ENCODE data around the gene SDHAF4. TPM values are rescaled to one million over a fixed set of nuclear protein-coding genes. Genes with fewer than 3 reads are reported as not detected.

SDHAF4 gene
- total and polyA plus RNA-seq, 2 of the 13 experiments (the other 11 are each of a cell fraction or from before 2014, with no cell fraction given) = 7.5 to 10.8 TPM

DNA sequence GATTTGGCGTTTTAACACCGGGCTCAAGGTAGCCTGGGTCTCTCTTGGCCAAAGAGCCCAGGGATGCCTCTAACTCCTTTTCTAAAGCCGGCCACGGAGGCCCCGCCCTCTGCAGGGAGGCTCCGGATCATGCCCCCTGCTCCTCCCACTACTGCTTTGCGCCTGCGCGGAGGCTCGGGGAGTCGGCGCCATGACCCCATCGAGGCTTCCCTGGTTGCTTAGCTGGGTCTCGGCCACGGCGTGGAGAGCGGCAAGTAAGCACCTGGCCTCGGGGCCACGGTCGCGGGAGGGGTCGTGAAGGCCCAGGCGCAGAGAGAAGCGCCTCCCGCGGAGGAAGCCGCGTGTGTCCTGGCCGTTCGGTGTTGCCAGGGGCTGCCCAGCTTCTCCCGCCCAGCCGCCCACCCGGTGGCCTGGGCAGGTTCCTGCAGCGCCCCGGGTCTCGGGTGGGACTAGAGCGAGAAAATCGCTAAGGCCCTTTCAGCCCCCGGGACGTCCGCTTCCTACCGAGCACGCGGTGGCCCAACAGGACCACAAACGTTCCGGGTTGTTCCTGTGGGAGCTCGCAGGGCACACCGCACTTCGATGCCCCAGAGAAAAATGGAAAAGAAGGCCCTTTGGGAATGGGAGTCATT lies at the start of gene SDHAF4 (continued):
- TF ChIP-seq, protein P1, sequence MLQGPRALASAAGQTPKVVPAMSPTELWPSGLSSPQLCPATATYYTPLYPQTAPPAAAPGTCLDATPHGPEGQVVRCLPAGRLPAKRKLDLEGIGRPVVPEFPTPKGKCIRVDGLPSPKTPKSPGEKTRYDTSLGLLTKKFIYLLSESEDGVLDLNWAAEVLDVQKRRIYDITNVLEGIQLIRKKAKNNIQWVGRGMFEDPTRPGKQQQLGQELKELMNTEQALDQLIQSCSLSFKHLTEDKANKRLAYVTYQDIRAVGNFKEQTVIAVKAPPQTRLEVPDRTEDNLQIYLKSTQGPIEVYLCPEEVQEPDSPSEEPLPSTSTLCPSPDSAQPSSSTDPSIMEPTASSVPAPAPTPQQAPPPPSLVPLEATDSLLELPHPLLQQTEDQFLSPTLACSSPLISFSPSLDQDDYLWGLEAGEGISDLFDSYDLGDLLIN (CRISPR knock-in tag; IDR thresholded peaks at IDR 0.05; ENCODE audit: borderline replicate concordance) = no peak
- TF ChIP-seq TBX2 (CRISPR knock-in tag; IDR thresholded peaks at IDR 0.05; ENCODE audit: borderline replicate concordance) (peak; percentile 68), KDM5B (CRISPR knock-in tag; IDR thresholded peaks at IDR 0.05; ENCODE audit: borderline replicate concordance) (peak; percentile 97), ATF1 (CRISPR knock-in tag; IDR thresholded peaks at IDR 0.05) (no peak), ZNF337 (CRISPR knock-in tag; IDR thresholded peaks at IDR 0.05; ENCODE audit: borderline replicate concordance, low read depth) (peak; percentile 89; the same call in 1 of the 2 replicates), ZMYM3 (CRISPR knock-in tag; IDR thresholded peaks at IDR 0.05) (0 out of 2 replicates have a peak, but pooled peaks have one; percentile 39), ZFP1 (CRISPR knock-in tag; IDR thresholded peaks at IDR 0.05) (no peak), RBAK (CRISPR knock-in tag; IDR thresholded peaks at IDR 0.05) (no peak), CENPT (CRISPR knock-in tag; IDR thresholded peaks at IDR 0.05; ENCODE audit: low read depth) (peak; percentile 75; the same call in 1 of the 2 replicates), IRF2 (CRISPR knock-in tag; IDR thresholded peaks at IDR 0.05) (peak; percentile 70), SCMH1 (CRISPR knock-in tag; IDR thresholded peaks at IDR 0.05; ENCODE audit: borderline replicate concordance) (no peak), ZNF432 (CRISPR knock-in tag; IDR thresholded peaks at IDR 0.05; ENCODE audit: borderline replicate concordance) (no peak), ZNF331 (CRISPR knock-in tag; IDR thresholded peaks at IDR 0.05) (0 out of 2 replicates have a peak, but pooled peaks have one; percentile 26)
- TF ChIP-seq, protein P2, sequence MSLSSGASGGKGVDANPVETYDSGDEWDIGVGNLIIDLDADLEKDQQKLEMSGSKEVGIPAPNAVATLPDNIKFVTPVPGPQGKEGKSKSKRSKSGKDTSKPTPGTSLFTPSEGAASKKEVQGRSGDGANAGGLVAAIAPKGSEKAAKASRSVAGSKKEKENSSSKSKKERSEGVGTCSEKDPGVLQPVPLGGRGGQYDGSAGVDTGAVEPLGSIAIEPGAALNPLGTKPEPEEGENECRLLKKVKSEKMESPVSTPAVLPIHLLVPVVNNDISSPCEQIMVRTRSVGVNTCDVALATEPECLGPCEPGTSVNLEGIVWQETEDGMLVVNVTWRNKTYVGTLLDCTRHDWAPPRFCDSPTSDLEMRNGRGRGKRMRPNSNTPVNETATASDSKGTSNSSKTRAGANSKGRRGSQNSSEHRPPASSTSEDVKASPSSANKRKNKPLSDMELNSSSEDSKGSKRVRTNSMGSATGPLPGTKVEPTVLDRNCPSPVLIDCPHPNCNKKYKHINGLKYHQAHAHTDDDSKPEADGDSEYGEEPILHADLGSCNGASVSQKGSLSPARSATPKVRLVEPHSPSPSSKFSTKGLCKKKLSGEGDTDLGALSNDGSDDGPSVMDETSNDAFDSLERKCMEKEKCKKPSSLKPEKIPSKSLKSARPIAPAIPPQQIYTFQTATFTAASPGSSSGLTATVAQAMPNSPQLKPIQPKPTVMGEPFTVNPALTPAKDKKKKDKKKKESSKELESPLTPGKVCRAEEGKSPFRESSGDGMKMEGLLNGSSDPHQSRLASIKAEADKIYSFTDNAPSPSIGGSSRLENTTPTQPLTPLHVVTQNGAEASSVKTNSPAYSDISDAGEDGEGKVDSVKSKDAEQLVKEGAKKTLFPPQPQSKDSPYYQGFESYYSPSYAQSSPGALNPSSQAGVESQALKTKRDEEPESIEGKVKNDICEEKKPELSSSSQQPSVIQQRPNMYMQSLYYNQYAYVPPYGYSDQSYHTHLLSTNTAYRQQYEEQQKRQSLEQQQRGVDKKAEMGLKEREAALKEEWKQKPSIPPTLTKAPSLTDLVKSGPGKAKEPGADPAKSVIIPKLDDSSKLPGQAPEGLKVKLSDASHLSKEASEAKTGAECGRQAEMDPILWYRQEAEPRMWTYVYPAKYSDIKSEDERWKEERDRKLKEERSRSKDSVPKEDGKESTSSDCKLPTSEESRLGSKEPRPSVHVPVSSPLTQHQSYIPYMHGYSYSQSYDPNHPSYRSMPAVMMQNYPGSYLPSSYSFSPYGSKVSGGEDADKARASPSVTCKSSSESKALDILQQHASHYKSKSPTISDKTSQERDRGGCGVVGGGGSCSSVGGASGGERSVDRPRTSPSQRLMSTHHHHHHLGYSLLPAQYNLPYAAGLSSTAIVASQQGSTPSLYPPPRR (CRISPR knock-in tag; IDR thresholded peaks at IDR 0.05; ENCODE audit: borderline replicate concordance) = peak; percentile 48; the same call in 1 of the 2 replicates
- TF ChIP-seq, protein P3, sequence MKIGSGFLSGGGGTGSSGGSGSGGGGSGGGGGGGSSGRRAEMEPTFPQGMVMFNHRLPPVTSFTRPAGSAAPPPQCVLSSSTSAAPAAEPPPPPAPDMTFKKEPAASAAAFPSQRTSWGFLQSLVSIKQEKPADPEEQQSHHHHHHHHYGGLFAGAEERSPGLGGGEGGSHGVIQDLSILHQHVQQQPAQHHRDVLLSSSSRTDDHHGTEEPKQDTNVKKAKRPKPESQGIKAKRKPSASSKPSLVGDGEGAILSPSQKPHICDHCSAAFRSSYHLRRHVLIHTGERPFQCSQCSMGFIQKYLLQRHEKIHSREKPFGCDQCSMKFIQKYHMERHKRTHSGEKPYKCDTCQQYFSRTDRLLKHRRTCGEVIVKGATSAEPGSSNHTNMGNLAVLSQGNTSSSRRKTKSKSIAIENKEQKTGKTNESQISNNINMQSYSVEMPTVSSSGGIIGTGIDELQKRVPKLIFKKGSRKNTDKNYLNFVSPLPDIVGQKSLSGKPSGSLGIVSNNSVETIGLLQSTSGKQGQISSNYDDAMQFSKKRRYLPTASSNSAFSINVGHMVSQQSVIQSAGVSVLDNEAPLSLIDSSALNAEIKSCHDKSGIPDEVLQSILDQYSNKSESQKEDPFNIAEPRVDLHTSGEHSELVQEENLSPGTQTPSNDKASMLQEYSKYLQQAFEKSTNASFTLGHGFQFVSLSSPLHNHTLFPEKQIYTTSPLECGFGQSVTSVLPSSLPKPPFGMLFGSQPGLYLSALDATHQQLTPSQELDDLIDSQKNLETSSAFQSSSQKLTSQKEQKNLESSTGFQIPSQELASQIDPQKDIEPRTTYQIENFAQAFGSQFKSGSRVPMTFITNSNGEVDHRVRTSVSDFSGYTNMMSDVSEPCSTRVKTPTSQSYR (CRISPR knock-in tag; IDR thresholded peaks at IDR 0.05; ENCODE audit: borderline replicate concordance) = no peak
- TF ChIP-seq, protein P4, sequence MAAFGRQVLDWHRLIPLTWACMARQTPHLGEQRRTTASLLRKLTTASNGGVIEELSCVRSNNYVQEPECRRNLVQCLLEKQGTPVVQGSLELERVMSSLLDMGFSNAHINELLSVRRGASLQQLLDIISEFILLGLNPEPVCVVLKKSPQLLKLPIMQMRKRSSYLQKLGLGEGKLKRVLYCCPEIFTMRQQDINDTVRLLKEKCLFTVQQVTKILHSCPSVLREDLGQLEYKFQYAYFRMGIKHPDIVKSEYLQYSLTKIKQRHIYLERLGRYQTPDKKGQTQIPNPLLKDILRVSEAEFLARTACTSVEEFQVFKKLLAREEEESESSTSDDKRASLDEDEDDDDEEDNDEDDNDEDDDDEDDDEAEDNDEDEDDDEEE (CRISPR knock-in tag; IDR thresholded peaks at IDR 0.05) = peak; percentile 90

Data from HepG2 (cell line).